GM18873 (cell line): Measurements from ENCODE around the gene ZNF416.

ENCODE experiments used
- ATAC-seq: cut with Tn5 transposase; IDR thresholded peaks from one replicate; pipeline ENCODE4 v1.9.1; 2021; ENCODE audit warnings: mild to moderate bottlenecking, moderate library complexity, moderate number of reproducible peaks; ENCODE audit not compliant: unreplicated experiment, low FRiP score

Gene ZNF416

GRCh38 chr19:57559404-57560025 lies 19.2 kb downstream of the ZNF416 start, which contains the start of gene ZNF550:
TSS of gene ZNF550 (minus strand) at chr19:57559863. CDS start at chr19:57559682, 181 bp downstream.
- ATAC-seq, result peak; percentile 68

GRCh38 chr19:57559008-57559403 lies 19.7 kb downstream of the ZNF416 start:
- ATAC-seq, result no peak

GRCh38 chr19:57558525-57558924 lies 20.2 kb downstream of the ZNF416 start:
- ATAC-seq, result no peak

- ATAC-seq, result no peak
Observed at GRCh38 chr19:57557659-57558058, 21.1 kb downstream of the ZNF416 start.

GRCh38 chr19:57552432-57552831 lies 26.3 kb downstream of the ZNF416 start:
- ATAC-seq, result no peak

- no peak for ATAC-seq
Observed at GRCh38 chr19:57546513-57546912, 32.2 kb downstream of the ZNF416 start.

- no peak for ATAC-seq
Observed at GRCh38 chr19:57537953-57538547, 40.7 kb downstream of the ZNF416 start.

GRCh38 chr19:57527136-57527881 lies 51.4 kb downstream of the ZNF416 start, which contains the start of gene ZNF549:
TSS of gene ZNF549 (plus strand) at chr19:57527356. CDS start at chr19:57527574, 218 bp downstream.
- ATAC-seq, result peak; percentile 91
